ENCODE results near the gene YOD1.

DNA sequence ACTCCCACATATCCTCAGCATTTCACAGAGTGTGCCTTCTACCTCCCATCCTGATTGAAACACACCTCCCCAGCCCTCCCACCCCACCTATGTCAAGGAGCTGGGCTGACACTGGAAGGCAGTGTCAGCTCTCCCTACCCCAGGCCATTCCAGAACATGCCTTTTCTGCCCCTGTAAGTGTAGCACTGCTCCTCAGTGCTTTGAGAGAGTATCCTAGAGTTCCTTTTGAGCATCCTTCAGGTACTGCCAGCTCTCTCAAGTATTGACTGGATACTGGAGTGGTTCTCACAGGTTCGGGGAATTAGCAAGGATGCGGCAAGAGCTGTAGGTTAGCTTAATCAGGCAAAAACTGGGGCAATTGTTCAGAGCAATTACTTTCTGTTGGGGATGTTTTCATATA, 40.3 kb downstream of the YOD1 start:
- TF ChIP-seq, protein P1, sequence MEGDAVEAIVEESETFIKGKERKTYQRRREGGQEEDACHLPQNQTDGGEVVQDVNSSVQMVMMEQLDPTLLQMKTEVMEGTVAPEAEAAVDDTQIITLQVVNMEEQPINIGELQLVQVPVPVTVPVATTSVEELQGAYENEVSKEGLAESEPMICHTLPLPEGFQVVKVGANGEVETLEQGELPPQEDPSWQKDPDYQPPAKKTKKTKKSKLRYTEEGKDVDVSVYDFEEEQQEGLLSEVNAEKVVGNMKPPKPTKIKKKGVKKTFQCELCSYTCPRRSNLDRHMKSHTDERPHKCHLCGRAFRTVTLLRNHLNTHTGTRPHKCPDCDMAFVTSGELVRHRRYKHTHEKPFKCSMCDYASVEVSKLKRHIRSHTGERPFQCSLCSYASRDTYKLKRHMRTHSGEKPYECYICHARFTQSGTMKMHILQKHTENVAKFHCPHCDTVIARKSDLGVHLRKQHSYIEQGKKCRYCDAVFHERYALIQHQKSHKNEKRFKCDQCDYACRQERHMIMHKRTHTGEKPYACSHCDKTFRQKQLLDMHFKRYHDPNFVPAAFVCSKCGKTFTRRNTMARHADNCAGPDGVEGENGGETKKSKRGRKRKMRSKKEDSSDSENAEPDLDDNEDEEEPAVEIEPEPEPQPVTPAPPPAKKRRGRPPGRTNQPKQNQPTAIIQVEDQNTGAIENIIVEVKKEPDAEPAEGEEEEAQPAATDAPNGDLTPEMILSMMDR (conservative IDR thresholded peaks at IDR 0.05 in 1 of 2, IDR thresholded peaks at IDR 0.05 in 1 of 2; ENCODE audit: low read depth in 1 of 2, low read length in 2 of 2) = no peak
- no peak for TF ChIP-seq EZH2 (IDR thresholded peaks at IDR 0.05; ENCODE audit: low read length, missing control alignments)

Measured in fibroblast of lung (primary cell).